Measurements from ENCODE around the gene SRL.
A peak's percentile ranks its signal among the peaks of the same experiment; 100 is the strongest.

SRL gene

GRCh38 chr16:4277987-4278513 lies 36.2 kb upstream of the SRL start:
- H3K4me3 ChIP-seq (ENCODE audit: low read depth, low read length), result no peak overlapping the region
- TF ChIP-seq CTCF (IDR thresholded peaks at IDR 0.05; ENCODE audit: low read depth, low read length), result no peak

- TF ChIP-seq CTCF (IDR thresholded peaks at IDR 0.05; ENCODE audit: low read depth, low read length), result no peak
- no peak overlapping the region for H3K4me3 ChIP-seq (ENCODE audit: low read depth, low read length)
These were observed 34.0 kb upstream of the SRL start for GRCh38 chr16:4275861-4276260.

GRCh38 chr16:4273858-4274311 lies 32.0 kb upstream of the SRL start:
- peak overlapping the region; percentile 65 for H3K4me3 ChIP-seq (ENCODE audit: low read depth, low read length)
- TF ChIP-seq CTCF (IDR thresholded peaks at IDR 0.05; ENCODE audit: low read depth, low read length), result 0 out of 2 replicates have a peak, but pooled peaks have one; percentile 32

DNA sequence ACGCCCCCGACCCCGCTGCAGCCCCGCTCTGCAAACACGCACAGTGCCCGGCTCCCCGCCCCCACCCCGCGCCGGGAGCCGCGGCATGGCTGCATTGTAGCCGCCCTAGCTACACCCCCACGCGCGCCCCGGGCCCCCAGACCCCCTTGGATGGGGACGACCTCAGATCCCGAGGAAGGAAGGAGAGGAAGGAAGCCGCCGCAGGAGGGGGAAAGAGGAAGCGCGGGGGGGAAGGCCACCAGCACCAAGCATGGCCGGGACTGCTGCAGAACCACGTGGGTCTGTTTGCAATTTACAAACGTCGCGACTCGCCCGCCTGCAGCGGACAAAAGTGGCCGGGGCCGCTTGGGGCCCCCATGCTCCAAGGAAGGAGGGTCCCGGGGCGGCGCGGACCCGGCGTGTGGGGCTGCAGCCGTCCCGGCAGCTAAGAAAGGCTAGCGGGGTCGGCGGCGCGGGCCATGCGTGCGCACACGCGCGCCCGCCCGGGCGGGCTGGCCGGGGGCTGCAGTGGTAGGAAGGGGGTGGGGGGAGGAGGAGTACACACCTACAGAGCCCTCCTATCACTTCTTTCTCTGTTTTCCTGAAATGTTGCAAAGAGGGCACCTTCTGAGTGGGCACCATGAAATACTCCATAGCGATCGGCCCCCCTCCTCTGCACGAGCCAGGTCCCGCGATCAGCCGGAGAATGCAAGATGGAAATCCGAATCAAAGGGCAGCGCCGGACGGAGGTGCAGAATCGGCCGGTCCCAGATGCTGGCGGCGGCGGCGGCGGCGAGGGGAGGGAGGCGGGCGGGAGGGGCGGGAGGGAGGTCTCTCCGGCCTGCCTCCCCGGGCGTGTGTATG lies 30.5 kb upstream of the SRL start:
- H3K4me3 ChIP-seq (ENCODE audit: low read depth, low read length), result peak overlapping the region; percentile 65
- TF ChIP-seq CTCF (IDR thresholded peaks at IDR 0.05; ENCODE audit: low read depth, low read length), result no peak

GRCh38 chr16:4271176-4272113 lies 29.6 kb upstream of the SRL start:
- TF ChIP-seq CTCF (IDR thresholded peaks at IDR 0.05; ENCODE audit: low read depth, low read length), result no peak
- peak overlapping the region; percentile 65 for H3K4me3 ChIP-seq (ENCODE audit: low read depth, low read length)

GRCh38 chr16:4270595-4270994 lies 28.7 kb upstream of the SRL start:
- no peak overlapping the region for H3K4me3 ChIP-seq (ENCODE audit: low read depth, low read length)
- TF ChIP-seq CTCF (IDR thresholded peaks at IDR 0.05; ENCODE audit: low read depth, low read length), result no peak
